ENCODE results near the gene IL19. TPM values are rescaled to one million over a fixed set of nuclear protein-coding genes. Genes with fewer than 3 reads are reported as not detected.

Gene IL19
- total RNA-seq, 1 experiment from 2014 or later = not detected

DNA sequence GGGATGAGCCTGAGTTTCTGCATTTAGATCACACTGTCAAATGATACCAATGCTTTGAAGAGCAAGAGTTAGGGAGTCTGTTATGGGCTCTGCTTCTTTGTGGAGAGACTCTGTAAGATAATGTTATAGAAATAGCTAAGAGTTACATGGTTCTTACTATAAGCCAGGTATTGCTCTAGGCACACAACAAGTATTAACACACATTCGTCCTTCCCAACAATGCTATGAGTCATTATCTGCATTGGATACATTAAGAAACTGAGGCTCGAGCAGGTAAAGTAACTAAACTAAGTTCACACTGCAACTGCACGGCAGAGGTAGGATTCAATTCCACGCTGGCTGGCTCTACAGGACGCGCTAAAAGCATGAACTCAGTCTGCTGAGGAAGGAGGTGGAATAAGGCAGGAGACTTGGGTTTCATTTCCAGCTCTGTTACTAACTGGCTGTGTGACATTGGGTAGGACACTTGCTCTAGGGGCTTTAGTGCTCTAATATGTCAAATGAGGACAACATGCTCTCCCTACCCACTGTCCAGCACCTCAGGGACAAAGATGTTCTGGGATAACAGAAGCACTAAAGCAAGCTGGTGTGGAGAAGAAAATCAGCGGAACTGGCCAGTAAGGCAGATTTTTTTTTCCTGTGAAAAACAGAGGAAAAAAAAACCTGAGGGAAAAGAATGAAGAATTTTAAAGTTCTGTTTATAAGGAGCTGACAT, 71.2 kb downstream of the IL19 start:
- H2AFZ ChIP-seq = no peak overlapping the region
- peaks cover 32% of the 10 kb centered on the region; the same call in 1 of the 2 replicates for H3K27me3 ChIP-seq (ENCODE audit: insufficient read depth, low read depth)
- BruUV-seq (replicated peaks) = no TSS peak
- no peak overlapping the region for H3K4me2 ChIP-seq
- CTCF ChIA-PET = interaction anchor here (0.5 to 0.7 kb wide), 3 partner anchors 13 to 212 kb away, joined by 3 to 4 read pairs (median 4); no protein-coding TSS in a partner anchor
- H3K9me2 ChIP-seq (ENCODE audit: insufficient read depth) = no peaks in the 10 kb centered on the region
- no peaks in the 10 kb centered on the region for H3K36me3 ChIP-seq (ENCODE audit: low read depth)
- no peaks in the 10 kb centered on the region for H3K4me1 ChIP-seq (replicated peaks; ENCODE audit: insufficient read depth)
- H4K20me1 ChIP-seq (ENCODE audit: insufficient read depth) = no peaks in the 10 kb centered on the region
- POLR2A ChIA-PET (ENCODE audit: unreplicated experiment) = no interaction called here
- H3K27ac ChIP-seq = no peak overlapping the region
- DNase-seq = no peak
- TF ChIP-seq, protein P1, sequence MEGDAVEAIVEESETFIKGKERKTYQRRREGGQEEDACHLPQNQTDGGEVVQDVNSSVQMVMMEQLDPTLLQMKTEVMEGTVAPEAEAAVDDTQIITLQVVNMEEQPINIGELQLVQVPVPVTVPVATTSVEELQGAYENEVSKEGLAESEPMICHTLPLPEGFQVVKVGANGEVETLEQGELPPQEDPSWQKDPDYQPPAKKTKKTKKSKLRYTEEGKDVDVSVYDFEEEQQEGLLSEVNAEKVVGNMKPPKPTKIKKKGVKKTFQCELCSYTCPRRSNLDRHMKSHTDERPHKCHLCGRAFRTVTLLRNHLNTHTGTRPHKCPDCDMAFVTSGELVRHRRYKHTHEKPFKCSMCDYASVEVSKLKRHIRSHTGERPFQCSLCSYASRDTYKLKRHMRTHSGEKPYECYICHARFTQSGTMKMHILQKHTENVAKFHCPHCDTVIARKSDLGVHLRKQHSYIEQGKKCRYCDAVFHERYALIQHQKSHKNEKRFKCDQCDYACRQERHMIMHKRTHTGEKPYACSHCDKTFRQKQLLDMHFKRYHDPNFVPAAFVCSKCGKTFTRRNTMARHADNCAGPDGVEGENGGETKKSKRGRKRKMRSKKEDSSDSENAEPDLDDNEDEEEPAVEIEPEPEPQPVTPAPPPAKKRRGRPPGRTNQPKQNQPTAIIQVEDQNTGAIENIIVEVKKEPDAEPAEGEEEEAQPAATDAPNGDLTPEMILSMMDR (conservative IDR thresholded peaks at IDR 0.05) = no peak
- no peak for TF ChIP-seq EZH2 (IDR thresholded peaks at IDR 0.05; ENCODE audit: low read depth)
- H3F3A ChIP-seq (ENCODE audit: insufficient read depth, low read depth) = no peaks in the 10 kb centered on the region
- no peaks in the 10 kb centered on the region for H3K79me2 ChIP-seq (ENCODE audit: low read depth)
- H3K4me3 ChIP-seq = no peak overlapping the region
- no peaks in the 10 kb centered on the region for H3K9me3 ChIP-seq (ENCODE audit: insufficient read depth, low read depth)
- intact Hi-C loops (cut with micrococcal nuclease; ENCODE audit: unreplicated experiment) = no loop called here

DNA sequence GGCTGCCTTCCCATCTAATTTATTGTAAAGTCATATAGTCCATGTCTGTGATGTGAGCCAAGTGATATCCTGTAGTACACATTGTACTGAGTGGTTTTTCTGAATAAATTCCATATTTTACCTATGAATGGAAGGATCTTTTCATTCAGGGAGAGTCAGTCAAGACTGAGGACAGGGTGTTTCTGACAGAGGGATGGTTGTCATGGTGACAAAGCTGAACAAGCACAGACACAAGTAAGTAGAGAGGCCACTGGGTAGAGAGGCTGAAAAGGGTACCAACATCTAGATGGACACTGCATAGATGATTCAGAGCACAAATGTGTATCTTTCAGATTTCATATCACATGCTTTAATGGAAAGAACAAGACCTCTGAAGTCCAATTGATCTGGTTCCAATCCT, 72.3 kb downstream of the IL19 start:
- peaks cover 21% of the 10 kb centered on the region; the same call in 1 of the 2 replicates for H3K27me3 ChIP-seq (ENCODE audit: insufficient read depth, low read depth)
- H4K20me1 ChIP-seq (ENCODE audit: insufficient read depth) = no peaks in the 10 kb centered on the region
- TF ChIP-seq EZH2 (IDR thresholded peaks at IDR 0.05; ENCODE audit: low read depth) = no peak
- TF ChIP-seq, protein P1 (conservative IDR thresholded peaks at IDR 0.05) = no peak
- DNase-seq = no peak
- no peak overlapping the region for H3K4me3 ChIP-seq
- ChIA-PET POLR2A (ENCODE audit: unreplicated experiment) (no interaction called here), CTCF (no interaction called here)
- no peaks in the 10 kb centered on the region for H3K36me3 ChIP-seq (ENCODE audit: low read depth)
- H3K9me3 ChIP-seq (ENCODE audit: insufficient read depth, low read depth) = no peaks in the 10 kb centered on the region
- no peaks in the 10 kb centered on the region for H3K79me2 ChIP-seq (ENCODE audit: low read depth)
- H3K4me1 ChIP-seq (replicated peaks; ENCODE audit: insufficient read depth) = no peaks in the 10 kb centered on the region
- intact Hi-C loops (cut with micrococcal nuclease; ENCODE audit: unreplicated experiment) = no loop called here
- no peaks in the 10 kb centered on the region for H3F3A ChIP-seq (ENCODE audit: insufficient read depth, low read depth)
- H3K9me2 ChIP-seq (ENCODE audit: insufficient read depth) = no peaks in the 10 kb centered on the region
- BruUV-seq (replicated peaks) = no TSS peak
- H3K27ac ChIP-seq = no peak overlapping the region
- H2AFZ ChIP-seq = no peak overlapping the region
- no peak overlapping the region for H3K4me2 ChIP-seq

DNA sequence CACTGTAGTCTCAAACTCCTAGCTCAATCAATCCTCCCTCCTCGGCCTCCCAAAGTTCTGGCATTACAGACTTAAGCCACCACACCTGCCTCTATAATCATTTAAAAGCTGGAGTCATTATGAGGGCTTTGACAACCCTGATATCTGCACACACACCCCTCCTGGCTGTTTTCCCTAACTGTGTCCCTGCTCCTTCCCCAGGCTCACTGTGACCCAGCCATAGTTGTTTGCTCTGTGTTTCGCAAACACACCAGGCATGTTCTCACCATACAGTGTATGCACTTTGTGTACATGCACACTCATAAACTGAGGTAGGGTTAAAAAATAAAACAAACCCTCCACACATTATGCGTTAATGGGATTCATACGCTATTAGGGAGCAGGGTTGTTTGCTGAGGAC, 73.1 kb downstream of the IL19 start:
- no peaks in the 10 kb centered on the region for H3K9me2 ChIP-seq (ENCODE audit: insufficient read depth)
- BruUV-seq (replicated peaks) = no TSS peak
- TF ChIP-seq EZH2 (IDR thresholded peaks at IDR 0.05; ENCODE audit: low read depth) = no peak
- TF ChIP-seq, protein P1 (conservative IDR thresholded peaks at IDR 0.05) = no peak
- H3K79me2 ChIP-seq (ENCODE audit: low read depth) = no peaks in the 10 kb centered on the region
- H3K36me3 ChIP-seq (ENCODE audit: low read depth) = no peaks in the 10 kb centered on the region
- ChIA-PET POLR2A (ENCODE audit: unreplicated experiment) (no interaction called here), CTCF (interaction anchor here (0.6 kb wide), 1 partner anchor 364 kb away, joined by 4 read pairs; no protein-coding TSS in a partner anchor)
- no peak overlapping the region for H2AFZ ChIP-seq
- no peaks in the 10 kb centered on the region for H3K9me3 ChIP-seq (ENCODE audit: insufficient read depth, low read depth)
- intact Hi-C loops (cut with micrococcal nuclease; ENCODE audit: unreplicated experiment) = no loop called here
- H3K4me2 ChIP-seq = no peak overlapping the region
- no peak overlapping the region for H3K4me3 ChIP-seq
- no peaks in the 10 kb centered on the region for H4K20me1 ChIP-seq (ENCODE audit: insufficient read depth)
- peaks cover 21% of the 10 kb centered on the region; the same call in 1 of the 2 replicates for H3K27me3 ChIP-seq (ENCODE audit: insufficient read depth, low read depth)
- H3F3A ChIP-seq (ENCODE audit: insufficient read depth, low read depth) = no peaks in the 10 kb centered on the region
- H3K27ac ChIP-seq = no peak overlapping the region
- DNase-seq = no peak
- no peaks in the 10 kb centered on the region for H3K4me1 ChIP-seq (replicated peaks; ENCODE audit: insufficient read depth)
